Nephron (organoid): ENCODE measurements around the gene TNS3.

Source experiments
- H3K27ac Mint-ChIP-seq, 3 experiments: 2 replicates each; pipeline ENCODE4 v1.8.0; 2020; ENCODE audit warnings: mixed read lengths in 3 of 3, mild to moderate bottlenecking in 2 of 3, moderate library complexity in 1 of 3
- H3K27me3 Mint-ChIP-seq: 2 replicates; pipeline ENCODE4 v1.8.0; 2021; ENCODE audit warnings: low read depth, mild to moderate bottlenecking, moderate library complexity, mixed read lengths
- H3K36me3 Mint-ChIP-seq: 2 replicates; pipeline ENCODE4 v1.8.0; 2020; ENCODE audit warnings: low read depth, mixed read lengths
- H3K4me1 Mint-ChIP-seq: 2 replicates; pipeline ENCODE4 v1.8.0; 2020; ENCODE audit warnings: mixed read lengths
- H3K4me3 Mint-ChIP-seq, 3 experiments: 2 replicates each; pipeline ENCODE4 v1.8.0; 2020; ENCODE audit warnings: mild to moderate bottlenecking in 3 of 3, mixed read lengths in 3 of 3, moderate library complexity in 2 of 3
- H3K9me3 Mint-ChIP-seq: 2 replicates; pipeline ENCODE4 v1.8.0; 2020; ENCODE audit warnings: mixed read lengths
- CTCF ChIP-seq, 3 experiments: fragments of 200-600 bp; sonication (generic); IDR thresholded peaks; one replicate each; pipeline ENCODE4 v1.5.0; 2021; ENCODE audit warnings: antibody characterized with exemption in 3 of 3; ENCODE audit not compliant: unreplicated experiment in 3 of 3

The TNS3 gene

GRCh38 chr7:47357361-47357760 lies 224.6 kb downstream of the TNS3 start:
- peaks cover 6% of the 10 kb centered on the region for H3K36me3 Mint-ChIP-seq
- peak overlapping the region in 1 of 3 experiments; percentile 41 for H3K27ac Mint-ChIP-seq
- no peaks in the 10 kb centered on the region for H3K27me3 Mint-ChIP-seq
- H3K9me3 Mint-ChIP-seq: no peaks in the 10 kb centered on the region
- H3K4me1 Mint-ChIP-seq: peaks cover 5% of the 10 kb centered on the region
- no peak overlapping the region for H3K4me3 Mint-ChIP-seq
- no peak for TF ChIP-seq CTCF (IDR thresholded peaks at IDR 0.05; ENCODE audit: unreplicated experiment in 3 of 3)

- Mint-ChIP-seq H3K4me3 (no peak overlapping the region), H3K27me3 (no peaks in the 10 kb centered on the region), H3K9me3 (no peaks in the 10 kb centered on the region), H3K27ac (no peak overlapping the region), H3K4me1 (peaks cover 6% of the 10 kb centered on the region), H3K36me3 (peaks cover 1% of the 10 kb centered on the region)
- TF ChIP-seq CTCF (IDR thresholded peaks at IDR 0.05; ENCODE audit: unreplicated experiment in 3 of 3): no peak
Observed at GRCh38 chr7:47356261-47356660, 225.7 kb downstream of the TNS3 start.

GRCh38 chr7:47355684-47356083 lies 226.2 kb downstream of the TNS3 start:
- H3K27ac Mint-ChIP-seq: no peak overlapping the region
- H3K9me3 Mint-ChIP-seq: no peaks in the 10 kb centered on the region
- no peaks in the 10 kb centered on the region for H3K27me3 Mint-ChIP-seq
- H3K36me3 Mint-ChIP-seq: no peaks in the 10 kb centered on the region
- H3K4me3 Mint-ChIP-seq: no peak overlapping the region
- TF ChIP-seq CTCF (IDR thresholded peaks at IDR 0.05; ENCODE audit: unreplicated experiment in 3 of 3): no peak
- H3K4me1 Mint-ChIP-seq: peaks cover 11% of the 10 kb centered on the region

- no peak overlapping the region for H3K27ac Mint-ChIP-seq
- no peak overlapping the region for H3K4me3 Mint-ChIP-seq
- no peaks in the 10 kb centered on the region for H3K9me3 Mint-ChIP-seq
- H3K27me3 Mint-ChIP-seq: no peaks in the 10 kb centered on the region
- H3K4me1 Mint-ChIP-seq: peaks cover 16% of the 10 kb centered on the region
- no peaks in the 10 kb centered on the region for H3K36me3 Mint-ChIP-seq
- TF ChIP-seq CTCF (IDR thresholded peaks at IDR 0.05; ENCODE audit: unreplicated experiment in 3 of 3): no peak
Observed at GRCh38 chr7:47354831-47355541, 226.9 kb downstream of the TNS3 start.

GRCh38 chr7:47354071-47354470 lies 227.8 kb downstream of the TNS3 start:
- peaks cover 18% of the 10 kb centered on the region for H3K4me1 Mint-ChIP-seq
- peak overlapping the region in 2 of 3 experiments; percentile 19 to 25 for H3K27ac Mint-ChIP-seq
- peaks cover 1% of the 10 kb centered on the region for H3K36me3 Mint-ChIP-seq
- H3K4me3 Mint-ChIP-seq: no peak overlapping the region
- no peak for TF ChIP-seq CTCF (IDR thresholded peaks at IDR 0.05; ENCODE audit: unreplicated experiment in 3 of 3)
- no peaks in the 10 kb centered on the region for H3K27me3 Mint-ChIP-seq
- H3K9me3 Mint-ChIP-seq: no peaks in the 10 kb centered on the region

- Mint-ChIP-seq H3K27me3 (no peaks in the 10 kb centered on the region), H3K36me3 (peaks cover 7% of the 10 kb centered on the region), H3K27ac (no peak overlapping the region), H3K4me1 (peaks cover 24% of the 10 kb centered on the region), H3K4me3 (no peak overlapping the region), H3K9me3 (no peaks in the 10 kb centered on the region)
- TF ChIP-seq CTCF (IDR thresholded peaks at IDR 0.05; ENCODE audit: unreplicated experiment in 3 of 3): no peak
Observed at GRCh38 chr7:47352394-47352968, 229.4 kb downstream of the TNS3 start.
